SK-N-SH (cell line): ENCODE measurements around the gene MEX3D. TPM values are rescaled to one million over a fixed set of nuclear protein-coding genes. Genes with fewer than 3 reads are reported as not detected.

Experiments
- CTCF ChIA-PET: fragments of 300-600, 350-600 bp; formaldehyde crosslinking; extraction: SDS; loops from one replicate; lab custom pipeline; 2021; lab: Yijun Ruan, JAX
- POLR2A ChIA-PET: fragments of 350-600 bp; sonication (Branson Sonifier 250); formaldehyde crosslinking; extraction: SDS; loops from one replicate; lab custom pipeline; 2020; ENCODE audit warnings: antibody characterized with exemption, inconsistent platforms; lab: Yijun Ruan, JAX
- DNase-seq: peaks from one replicate; pipeline ENCODE4 v3.0.0; 2012
- H2AFZ ChIP-seq: fragments of 200-600 bp; sonication (generic); 2 replicates; pipeline ENCODE4 v1.8.1; 2016; ENCODE audit warnings: antibody characterized with exemption, mild to moderate bottlenecking, low read depth
- H3F3A ChIP-seq: fragments of 200-600 bp; sonication (generic); replicated peaks from 2 replicates; pipeline ENCODE3; 2016; ENCODE audit warnings: antibody characterized with exemption, mild to moderate bottlenecking; ENCODE audit not compliant: insufficient read depth
- H3K27ac ChIP-seq, 2 experiments: fragments of 200-500 bp in 1 of 2; fragments of 200-600 bp in 1 of 2; sonication (Bioruptor generic) in 1 of 2; sonication (generic), shearing (Covaris generic) in 1 of 2; 2 replicates each; pipeline versions ENCODE4 v1.5.1 to v1.6.1; 2014 to 2016; ENCODE audit warnings: low read depth in 2 of 2, inconsistent platforms in 1 of 2, low read length in 1 of 2, mild to moderate bottlenecking in 1 of 2, mixed read lengths in 1 of 2
- H3K27me3 ChIP-seq: fragments of 200-600 bp; sonication (generic), shearing (Covaris generic); 2 replicates; pipeline ENCODE4 v1.6.1; 2016; ENCODE audit warnings: mixed run types; ENCODE audit not compliant: insufficient read depth
- H3K36me3 ChIP-seq, 2 experiments: fragments of 200-500 bp in 1 of 2; fragments of 200-600 bp in 1 of 2; sonication (Bioruptor generic) in 1 of 2; sonication (generic) in 1 of 2; replicated peaks in 1 of 2; 2 replicates each; pipeline versions ENCODE3 to v1.5.1; 2014 to 2016; ENCODE audit warnings: low read length in 1 of 2, mild to moderate bottlenecking in 1 of 2; ENCODE audit not compliant: insufficient read depth in 2 of 2, control insufficient read depth in 1 of 2
- H3K4me1 ChIP-seq, 2 experiments: fragments of 200-500 bp in 1 of 2; fragments of 200-600 bp in 1 of 2; sonication (Bioruptor generic) in 1 of 2; sonication (generic), shearing (Covaris generic) in 1 of 2; 2 replicates each; pipeline versions ENCODE4 v1.5.1 to v1.6.1; 2014 to 2016; ENCODE audit warnings: low read depth in 1 of 2, low read length in 1 of 2, mixed run types in 1 of 2; ENCODE audit not compliant: insufficient read depth in 2 of 2, control insufficient read depth in 1 of 2
- H3K4me2 ChIP-seq: fragments of 200-600 bp; sonication (generic), shearing (Covaris generic); 2 replicates; pipeline ENCODE4 v1.6.1; 2017; ENCODE audit warnings: mixed run types
- H3K4me3 ChIP-seq, 2 experiments: fragments of 200-500 bp in 1 of 2; fragments of 200-600 bp in 1 of 2; sonication (Bioruptor generic) in 1 of 2; sonication (generic), shearing (Covaris generic) in 1 of 2; 2 replicates each; pipeline versions ENCODE4 v1.5.1 to v1.8.1; 2014 to 2016; ENCODE audit warnings: low read depth in 2 of 2, inconsistent platforms in 1 of 2, low read length in 1 of 2, mild to moderate bottlenecking in 1 of 2, mixed read lengths in 1 of 2, moderate library complexity in 1 of 2
- H3K79me2 ChIP-seq: fragments of 200-600 bp; sonication (generic); 2 replicates; pipeline ENCODE4 v1.8.1; 2017; ENCODE audit warnings: mild to moderate bottlenecking; ENCODE audit not compliant: insufficient read depth
- H3K9ac ChIP-seq: fragments of 200-600 bp; sonication (generic); 2 replicates; pipeline ENCODE4 v1.6.1; 2017; ENCODE audit warnings: mixed run types
- H3K9me2 ChIP-seq: fragments of 200-600 bp; sonication (generic); 2 replicates; pipeline ENCODE4 v1.6.1; 2017; ENCODE audit warnings: mixed run types
- H3K9me3 ChIP-seq: fragments of 200-600 bp; sonication (generic); 2 replicates; pipeline ENCODE4 v1.6.1; 2017; ENCODE audit warnings: mixed run types, mild to moderate bottlenecking, moderate library complexity
- H4K20me1 ChIP-seq: fragments of 200-600 bp; sonication (generic); 2 replicates; pipeline ENCODE4 v1.6.1; 2017; ENCODE audit warnings: mild to moderate bottlenecking, mixed run types; ENCODE audit not compliant: insufficient read depth
- EP300 ChIP-seq, 2 experiments: IDR thresholded peaks; 2 replicates each; pipeline versions ENCODE4 v1.4.0 to v1.6.1; 2012; ENCODE audit warnings: borderline replicate concordance in 1 of 2, low read depth in 1 of 2, low read length in 1 of 2
- FOXJ3 ChIP-seq: sonication (generic); formaldehyde crosslinking; IDR thresholded peaks from 2 replicates; pipeline ENCODE4 v1.5.1; 2020; ENCODE audit warnings: mild to moderate bottlenecking, missing genetic modification reagents
- RAD21 ChIP-seq: IDR thresholded peaks from 2 replicates; pipeline ENCODE4 v1.6.1; 2012; ENCODE audit warnings: mild to moderate bottlenecking, low read length
- SIN3A ChIP-seq: IDR thresholded peaks from 2 replicates; pipeline ENCODE4 v1.6.1; 2012; ENCODE audit warnings: low read depth, mild to moderate bottlenecking, low read length, moderate library complexity, borderline replicate concordance
- TAF1 ChIP-seq: IDR thresholded peaks from 2 replicates; pipeline ENCODE4 v1.6.1; 2012; ENCODE audit warnings: low read depth, mild to moderate bottlenecking, low read length, moderate library complexity, borderline replicate concordance
- WGBS: methylation state at CpG from one replicate; pipeline ENCODE4 v1.1.6; 2017; ENCODE audit warnings: low lambda C conversion rate; 5-methylcytosine and 5-hydroxymethylcytosine counted together
- polyA plus RNA-seq, 3 experiments: library from polyadenylated mRNA; depleted of rRNA; stranded (reverse); fragments of >200 nt; gene quantifications; 2 replicates each; pipeline ENCODE4 v1.2.3, GENCODE V29; 2012
- TF ChIP-seq, protein P1 (sequence below): fragments of 150-350 bp; IDR thresholded peaks from 2 replicates; pipeline ENCODE4 v1.6.1; 2017; ENCODE audit warnings: antibody characterized with exemption, low read length, low read depth, borderline replicate concordance
- TF ChIP-seq, protein P2 (sequence below): fragments of 150-350 bp; IDR thresholded peaks from 2 replicates; pipeline ENCODE4 v1.6.1; 2016; ENCODE audit warnings: mild to moderate bottlenecking, low read depth, low read length
- TF ChIP-seq, protein P3 (sequence below): fragments of 200-600 bp; sonication (generic); IDR thresholded peaks from 2 replicates; pipeline ENCODE4 v1.6.1; 2017; ENCODE audit warnings: antibody characterized with exemption, mild to moderate bottlenecking, moderate library complexity
- TF ChIP-seq, protein P4 (sequence below): IDR thresholded peaks from 2 replicates; pipeline ENCODE4 v1.4.0; 2012; ENCODE audit warnings: low read depth, borderline replicate concordance

The MEX3D gene
- polyA plus RNA-seq, 1 of the 3 experiments (the other 2 are of a cell fraction) = 14.9 TPM

DNA sequence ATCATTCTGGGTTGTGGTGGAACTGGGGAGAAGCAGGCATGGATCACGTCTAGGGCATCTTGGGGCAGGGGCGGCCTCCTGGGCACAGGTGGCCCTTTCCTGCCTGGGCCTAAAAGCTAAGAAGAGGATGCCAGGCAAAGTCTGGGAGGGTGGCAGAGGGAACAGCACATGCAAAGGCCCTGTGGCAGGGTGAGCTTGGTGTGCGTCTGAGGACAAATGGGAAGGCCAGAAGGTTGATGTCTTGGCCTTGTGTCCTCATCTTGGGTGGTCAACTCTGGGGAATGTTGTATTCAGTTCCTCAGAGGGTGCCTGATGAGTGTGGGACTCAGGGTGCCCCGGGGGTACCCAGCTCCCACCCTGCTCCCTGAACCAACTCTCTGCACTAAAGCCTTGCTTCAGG, 49.7 kb downstream of the MEX3D start:
- no peak for DNase-seq
- TF ChIP-seq EP300 (IDR thresholded peaks at IDR 0.05; ENCODE audit: borderline replicate concordance in 1 of 2, low read depth in 1 of 2, low read length in 1 of 2) (no peak), SIN3A (no peak), FOXJ3 (CRISPR knock-in tag) (no peak), TAF1 (no peak)
- TF ChIP-seq, protein P1, sequence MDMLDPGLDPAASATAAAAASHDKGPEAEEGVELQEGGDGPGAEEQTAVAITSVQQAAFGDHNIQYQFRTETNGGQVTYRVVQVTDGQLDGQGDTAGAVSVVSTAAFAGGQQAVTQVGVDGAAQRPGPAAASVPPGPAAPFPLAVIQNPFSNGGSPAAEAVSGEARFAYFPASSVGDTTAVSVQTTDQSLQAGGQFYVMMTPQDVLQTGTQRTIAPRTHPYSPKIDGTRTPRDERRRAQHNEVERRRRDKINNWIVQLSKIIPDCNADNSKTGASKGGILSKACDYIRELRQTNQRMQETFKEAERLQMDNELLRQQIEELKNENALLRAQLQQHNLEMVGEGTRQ = no peak
- TF ChIP-seq, protein P2, sequence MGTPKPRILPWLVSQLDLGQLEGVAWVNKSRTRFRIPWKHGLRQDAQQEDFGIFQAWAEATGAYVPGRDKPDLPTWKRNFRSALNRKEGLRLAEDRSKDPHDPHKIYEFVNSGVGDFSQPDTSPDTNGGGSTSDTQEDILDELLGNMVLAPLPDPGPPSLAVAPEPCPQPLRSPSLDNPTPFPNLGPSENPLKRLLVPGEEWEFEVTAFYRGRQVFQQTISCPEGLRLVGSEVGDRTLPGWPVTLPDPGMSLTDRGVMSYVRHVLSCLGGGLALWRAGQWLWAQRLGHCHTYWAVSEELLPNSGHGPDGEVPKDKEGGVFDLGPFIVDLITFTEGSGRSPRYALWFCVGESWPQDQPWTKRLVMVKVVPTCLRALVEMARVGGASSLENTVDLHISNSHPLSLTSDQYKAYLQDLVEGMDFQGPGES = no peak
- TF ChIP-seq, protein P3, sequence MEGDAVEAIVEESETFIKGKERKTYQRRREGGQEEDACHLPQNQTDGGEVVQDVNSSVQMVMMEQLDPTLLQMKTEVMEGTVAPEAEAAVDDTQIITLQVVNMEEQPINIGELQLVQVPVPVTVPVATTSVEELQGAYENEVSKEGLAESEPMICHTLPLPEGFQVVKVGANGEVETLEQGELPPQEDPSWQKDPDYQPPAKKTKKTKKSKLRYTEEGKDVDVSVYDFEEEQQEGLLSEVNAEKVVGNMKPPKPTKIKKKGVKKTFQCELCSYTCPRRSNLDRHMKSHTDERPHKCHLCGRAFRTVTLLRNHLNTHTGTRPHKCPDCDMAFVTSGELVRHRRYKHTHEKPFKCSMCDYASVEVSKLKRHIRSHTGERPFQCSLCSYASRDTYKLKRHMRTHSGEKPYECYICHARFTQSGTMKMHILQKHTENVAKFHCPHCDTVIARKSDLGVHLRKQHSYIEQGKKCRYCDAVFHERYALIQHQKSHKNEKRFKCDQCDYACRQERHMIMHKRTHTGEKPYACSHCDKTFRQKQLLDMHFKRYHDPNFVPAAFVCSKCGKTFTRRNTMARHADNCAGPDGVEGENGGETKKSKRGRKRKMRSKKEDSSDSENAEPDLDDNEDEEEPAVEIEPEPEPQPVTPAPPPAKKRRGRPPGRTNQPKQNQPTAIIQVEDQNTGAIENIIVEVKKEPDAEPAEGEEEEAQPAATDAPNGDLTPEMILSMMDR = no peak
- Histone ChIP-seq H4K20me1 (no peaks in the 10 kb centered on the region), H3K27ac (no peak overlapping the region), H3K36me3 (no peaks in the 10 kb centered on the region), H3F3A (peaks cover 13% of the 10 kb centered on the region), H3K4me3 (no peak overlapping the region), H3K4me1 (no peaks in the 10 kb centered on the region), H3K9me2 (no peaks in the 10 kb centered on the region), H3K9me3 (no peaks in the 10 kb centered on the region), H3K4me2 (no peak overlapping the region), H2AFZ (no peak overlapping the region), H3K9ac (no peak overlapping the region), H3K79me2 (no peaks in the 10 kb centered on the region), H3K27me3 (peaks cover 11% of the 10 kb centered on the region)
- ChIA-PET CTCF (interaction anchor here (1.4 to 2.5 kb wide), 2 partner anchors 16 to 27 kb away, joined by 3 to 12 read pairs; no protein-coding TSS in a partner anchor), POLR2A (no interaction called here)
- 59% methylated on average over 4 of the region's 4 CpGs for WGBS

DNA sequence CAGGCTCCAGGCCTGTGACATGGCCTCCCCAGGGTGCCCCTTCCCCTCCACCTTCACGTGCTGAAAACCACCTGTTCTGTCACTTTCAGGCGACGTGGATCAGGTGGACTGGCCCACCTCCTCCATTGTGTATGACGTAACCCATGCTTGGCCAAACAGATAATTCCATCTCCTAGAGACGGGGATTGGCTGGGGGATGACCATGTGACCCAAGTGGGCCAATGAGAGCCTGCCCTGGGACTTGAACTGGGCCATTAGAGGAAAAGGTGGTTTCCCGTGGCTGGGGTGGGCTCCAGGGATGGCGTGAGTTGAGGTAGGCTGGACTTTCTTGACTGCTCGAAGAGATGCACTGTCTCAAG, 51.8 kb downstream of the MEX3D start:
- Histone ChIP-seq H3K9me2 (no peaks in the 10 kb centered on the region), H3K9ac (no peak overlapping the region), H3F3A (peaks cover 12% of the 10 kb centered on the region), H3K79me2 (no peaks in the 10 kb centered on the region), H2AFZ (no peak overlapping the region), H3K9me3 (no peaks in the 10 kb centered on the region), H3K4me3 (no peak overlapping the region), H3K4me1 (no peaks in the 10 kb centered on the region)
- CTCF ChIA-PET = no interaction called here
- DNase-seq = no peak
- TF ChIP-seq RAD21 = no peak
- TF ChIP-seq, protein P4, sequence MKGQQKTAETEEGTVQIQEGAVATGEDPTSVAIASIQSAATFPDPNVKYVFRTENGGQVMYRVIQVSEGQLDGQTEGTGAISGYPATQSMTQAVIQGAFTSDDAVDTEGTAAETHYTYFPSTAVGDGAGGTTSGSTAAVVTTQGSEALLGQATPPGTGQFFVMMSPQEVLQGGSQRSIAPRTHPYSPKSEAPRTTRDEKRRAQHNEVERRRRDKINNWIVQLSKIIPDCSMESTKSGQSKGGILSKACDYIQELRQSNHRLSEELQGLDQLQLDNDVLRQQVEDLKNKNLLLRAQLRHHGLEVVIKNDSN = peak; percentile 56; the same call in 1 of the 2 replicates
- TF ChIP-seq, all 33 proteins: peak for 1
- H3K27me3 ChIP-seq = no peaks in the 10 kb centered on the region
- POLR2A ChIA-PET = no interaction called here
- no peak overlapping the region for H3K27ac ChIP-seq
- H4K20me1 ChIP-seq = no peaks in the 10 kb centered on the region
- H3K4me2 ChIP-seq = no peak overlapping the region
- WGBS = 46% methylated on average over 8 of the region's 8 CpGs
- H3K36me3 ChIP-seq = no peaks in the 10 kb centered on the region
